AG09309 (cell line): ENCODE results near the gene DEFB119.

Experiments used
- DNase-seq: peaks from one replicate; pipeline ENCODE4 v3.0.0-alpha.2; 2010; ENCODE audit warnings: low read depth
- H3K4me3 ChIP-seq: 2 replicates; pipeline ENCODE4 v1.5.1; 2011; ENCODE audit warnings: mild to moderate bottlenecking, low read depth, low read length, moderate library complexity; ENCODE audit not compliant: control insufficient read depth
- TF ChIP-seq, protein P1 (sequence below): IDR thresholded peaks from 2 replicates; pipeline ENCODE4 v1.5.1; 2011; ENCODE audit warnings: mild to moderate bottlenecking, low read depth, low read length, inconsistent platforms; ENCODE audit not compliant: insufficient read depth, control insufficient read depth; ENCODE audit errors: missing control alignments

DEFB119 gene

DNA sequence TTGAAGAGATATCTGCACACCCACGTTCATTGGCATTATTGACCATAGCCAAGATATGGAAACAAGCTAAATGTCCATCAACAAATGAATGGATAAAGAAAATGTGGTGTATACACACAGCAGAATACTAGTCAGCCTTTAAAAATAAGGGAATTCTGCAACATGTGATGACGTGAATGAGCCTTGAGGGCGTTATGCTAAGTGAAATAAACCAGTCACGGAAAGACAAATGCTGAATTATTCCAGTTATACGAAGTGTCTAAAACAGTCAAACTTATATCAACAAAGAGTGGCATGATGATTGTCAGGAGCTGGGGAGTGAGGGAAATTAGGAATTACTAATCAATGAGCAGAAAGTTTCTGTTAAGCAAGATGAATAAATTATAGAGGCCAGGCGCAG is 24.0 kb upstream of the DEFB119 start:
- TF ChIP-seq, protein P1, sequence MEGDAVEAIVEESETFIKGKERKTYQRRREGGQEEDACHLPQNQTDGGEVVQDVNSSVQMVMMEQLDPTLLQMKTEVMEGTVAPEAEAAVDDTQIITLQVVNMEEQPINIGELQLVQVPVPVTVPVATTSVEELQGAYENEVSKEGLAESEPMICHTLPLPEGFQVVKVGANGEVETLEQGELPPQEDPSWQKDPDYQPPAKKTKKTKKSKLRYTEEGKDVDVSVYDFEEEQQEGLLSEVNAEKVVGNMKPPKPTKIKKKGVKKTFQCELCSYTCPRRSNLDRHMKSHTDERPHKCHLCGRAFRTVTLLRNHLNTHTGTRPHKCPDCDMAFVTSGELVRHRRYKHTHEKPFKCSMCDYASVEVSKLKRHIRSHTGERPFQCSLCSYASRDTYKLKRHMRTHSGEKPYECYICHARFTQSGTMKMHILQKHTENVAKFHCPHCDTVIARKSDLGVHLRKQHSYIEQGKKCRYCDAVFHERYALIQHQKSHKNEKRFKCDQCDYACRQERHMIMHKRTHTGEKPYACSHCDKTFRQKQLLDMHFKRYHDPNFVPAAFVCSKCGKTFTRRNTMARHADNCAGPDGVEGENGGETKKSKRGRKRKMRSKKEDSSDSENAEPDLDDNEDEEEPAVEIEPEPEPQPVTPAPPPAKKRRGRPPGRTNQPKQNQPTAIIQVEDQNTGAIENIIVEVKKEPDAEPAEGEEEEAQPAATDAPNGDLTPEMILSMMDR: no peak
- no peak for DNase-seq
- H3K4me3 ChIP-seq: no peak overlapping the region

DNA sequence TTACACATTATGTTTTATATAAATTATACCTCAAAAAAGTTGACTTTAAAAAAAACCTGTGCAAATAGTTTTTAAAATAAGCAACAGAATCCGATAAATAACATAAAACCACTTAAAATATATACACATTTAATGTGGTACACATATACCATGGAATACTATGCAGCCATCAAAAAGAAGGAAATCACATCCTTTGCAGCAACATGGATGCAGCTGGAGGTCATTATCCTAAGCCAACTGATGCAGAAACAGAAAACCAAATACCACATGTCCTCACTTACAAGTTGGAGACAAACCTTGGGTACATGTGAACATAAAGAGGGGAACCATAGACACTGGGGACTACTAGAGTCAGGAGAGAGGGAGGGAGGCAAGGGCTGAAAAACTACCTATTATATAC is 19.6 kb upstream of the DEFB119 start:
- H3K4me3 ChIP-seq: no peak overlapping the region
- DNase-seq: no peak
- TF ChIP-seq, protein P1: no peak

DNA sequence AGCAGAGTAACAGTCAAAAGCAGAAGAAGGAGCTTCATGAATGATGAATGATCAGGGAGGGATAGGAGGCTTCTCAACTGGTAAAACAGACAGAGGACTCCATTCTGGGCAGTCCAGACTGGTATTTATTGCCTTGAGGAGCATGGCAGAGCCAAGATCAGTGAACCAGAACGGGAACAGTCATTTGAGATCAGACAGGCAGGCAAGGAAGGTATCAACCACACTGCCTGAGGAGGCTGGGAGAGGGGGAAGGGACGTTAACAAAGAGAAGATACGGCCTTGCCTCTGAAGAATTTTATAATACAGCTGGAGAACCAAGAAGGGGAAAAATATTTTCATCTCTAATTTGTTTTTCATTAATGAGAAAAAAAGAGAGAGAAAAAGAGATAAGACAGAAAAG is 15.7 kb upstream of the DEFB119 start, which contains the start of gene DEFB121:
DEFB121 (minus strand) TSS at position 101 of the 400 bp plus-strand sequence; CDS start at position 38, 63 bp downstream.
- no peak within 1 kb of the TSS for H3K4me3 ChIP-seq
- DNase-seq: no peak
- TF ChIP-seq, protein P1: no peak

DNA sequence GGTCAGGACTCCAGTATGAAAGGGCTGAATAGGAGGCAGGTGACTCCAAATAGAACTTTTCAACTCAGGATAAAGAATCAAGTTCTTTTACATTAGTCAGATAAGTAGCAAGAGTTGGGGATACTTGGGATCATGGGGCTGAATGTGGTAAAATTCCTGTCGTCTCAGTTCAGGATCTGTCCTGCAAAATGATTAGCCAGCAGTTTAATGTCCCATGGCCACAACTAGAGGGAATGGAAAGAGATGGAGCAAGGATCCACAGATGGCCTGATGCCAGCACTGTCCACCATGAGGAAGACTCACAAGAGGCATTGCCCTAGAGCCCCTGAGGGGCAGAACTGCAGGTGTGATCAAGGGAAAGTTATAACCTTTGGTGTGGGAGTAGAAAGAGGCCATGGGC is 13.5 kb upstream of the DEFB119 start:
- TF ChIP-seq, protein P1: no peak
- DNase-seq: no peak
- no peak overlapping the region for H3K4me3 ChIP-seq

DNA sequence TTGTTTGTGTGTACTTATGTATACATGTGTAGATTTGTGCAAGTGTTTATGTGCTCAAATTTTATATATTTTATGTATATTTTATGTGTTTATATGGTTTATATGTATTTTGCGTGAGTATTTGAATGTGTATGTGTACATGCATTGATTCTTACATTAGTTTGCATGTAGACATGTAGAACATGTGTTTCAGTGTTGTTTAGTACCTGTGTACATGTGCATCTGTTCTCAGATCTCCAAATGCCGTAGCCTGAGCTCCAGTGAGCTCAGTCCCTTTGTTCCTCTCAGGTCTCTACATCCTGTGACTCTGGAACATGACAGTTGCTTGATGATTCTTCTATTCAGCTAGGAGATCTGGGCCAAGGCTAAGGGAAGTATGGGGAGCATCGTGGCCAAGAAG is 4.5 kb upstream of the DEFB119 start:
- H3K4me3 ChIP-seq: no peak overlapping the region
- no peak for DNase-seq
- TF ChIP-seq, protein P1: no peak

DNA sequence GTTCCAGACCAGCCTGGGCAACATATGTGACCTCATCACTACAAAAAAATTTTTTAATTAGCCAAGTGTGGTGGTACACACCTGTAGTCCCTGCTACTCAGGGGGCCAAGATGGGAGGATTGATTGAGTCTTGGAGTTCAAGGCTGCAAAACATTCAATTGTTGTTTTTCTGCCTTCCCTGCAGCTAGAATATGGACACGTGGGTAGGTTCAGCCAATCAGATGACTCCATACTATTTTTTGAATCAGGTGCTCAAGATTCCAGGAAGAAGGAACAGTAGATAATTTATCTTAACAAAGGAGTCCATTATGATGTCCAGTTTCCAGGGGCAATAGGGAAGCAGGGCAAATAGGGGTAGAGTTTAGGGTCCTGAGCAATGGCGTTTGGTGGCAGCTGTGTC is 2.4 kb upstream of the DEFB119 start:
- no peak for DNase-seq
- TF ChIP-seq, protein P1: no peak
- H3K4me3 ChIP-seq: no peak overlapping the region

DNA sequence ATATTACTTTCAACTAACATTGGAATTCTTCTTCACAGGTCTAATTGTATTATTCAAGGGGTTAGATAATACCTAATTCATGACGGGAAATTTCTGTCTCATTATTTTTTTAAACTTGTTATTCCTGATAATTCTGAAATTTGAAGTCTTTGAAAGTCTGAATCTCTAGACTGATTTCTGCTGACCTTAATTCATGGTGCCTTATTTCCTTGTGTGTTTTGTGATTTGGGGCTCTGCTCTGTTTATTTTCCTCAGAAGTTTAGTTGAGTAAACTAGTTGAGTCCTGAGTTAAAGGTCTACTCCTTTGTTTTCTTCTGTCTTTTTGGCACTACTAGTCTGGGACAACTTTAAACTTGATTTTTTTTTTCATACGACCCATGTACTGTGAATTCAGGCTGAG is 16.0 kb downstream of the DEFB119 start:
- no peak for DNase-seq
- TF ChIP-seq, protein P1: no peak

More for the DNA sequence above, 16.0 kb downstream of the DEFB119 start:
- no peak overlapping the region for H3K4me3 ChIP-seq
